Testis (tissue), 3 donors: ENCODE results near the gene FBXO38. TPM values are rescaled to one million over a fixed set of nuclear protein-coding genes. Genes with fewer than 3 reads are reported as not detected.

ENCODE experiments used
- DNase-seq: peaks from one replicate; pipeline ENCODE4 v3.0.0-alpha.2; 2019
- H3K27ac ChIP-seq, 2 donors: fragments of 200-600 bp; sonication (generic); one replicate each; pipeline ENCODE4 v1.5.1; 2019
- H3K27me3 ChIP-seq: fragments of 200-600 bp; sonication (generic); one replicate; pipeline ENCODE4 v1.5.1; 2019
- H3K36me3 ChIP-seq: fragments of 200-600 bp; sonication (generic); one replicate; pipeline ENCODE4 v1.5.1; 2017; ENCODE audit warnings: low read depth; ENCODE audit errors: missing control alignments
- H3K4me1 ChIP-seq: fragments of 200-600 bp; sonication (generic); one replicate; pipeline ENCODE4 v1.5.1; 2019
- H3K4me3 ChIP-seq, 2 donors: fragments of 200-600 bp; sonication (generic); one replicate each; pipeline ENCODE4 v1.5.1; 2017 to 2019
- H3K9me3 ChIP-seq: fragments of 200-600 bp; sonication (generic); one replicate; pipeline ENCODE4 v1.5.1; 2017
- POLR2A ChIP-seq: fragments of 450-650 bp; IDR thresholded peaks from one replicate; pipeline ENCODE4 v1.6.1; 2017; ENCODE audit warnings: antibody characterized with exemption, mild to moderate bottlenecking, moderate library complexity
- WGBS, 2 donors: methylation state at CpG; one replicate each; pipeline ENCODE4 v1.1.5; 2018; 5-methylcytosine and 5-hydroxymethylcytosine counted together
- intact Hi-C: fragments of 100-400 bp; cut with DNase I; formaldehyde crosslinking; loops from one replicate; pipeline ENCODE4 v1.15.1; 2023; ENCODE audit warnings: low total_unique reads
- polyA plus RNA-seq: library from polyadenylated mRNA; stranded (reverse); fragments of 350-450 nt; fragmentation: Illumina TruSeq; extraction: RNeasy Lipid Tissue Mini Kit (QIAGEN cat#74804); gene quantifications from one replicate; pipeline ENCODE4 v1.2.3, GENCODE V29; 2014; ENCODE audit warnings: low read depth, low replicate concordance; ENCODE audit not compliant: insufficient read depth
- total RNA-seq, 2 donors: library from RNA; depleted of rRNA; stranded (reverse); fragments of >200 nt; gene quantifications; one replicate each; pipeline ENCODE4 v1.2.3, GENCODE V29; 2016
- TF ChIP-seq, protein P1 (sequence below), 3 experiments: fragments of 450-650 bp in 2 of 3; fragments of 200-600 bp in 1 of 3; sonication (generic) in 1 of 3; IDR thresholded peaks; one replicate each; pipeline ENCODE4 v1.5.1; 2016 to 2019; ENCODE audit warnings: antibody characterized with exemption in 3 of 3, mild to moderate bottlenecking in 2 of 3, moderate library complexity in 1 of 3

The FBXO38 gene
- total and polyA plus RNA-seq, 3 donors from 2014 or later = 41.0 to 62.4 (median 57.8) TPM

DNA sequence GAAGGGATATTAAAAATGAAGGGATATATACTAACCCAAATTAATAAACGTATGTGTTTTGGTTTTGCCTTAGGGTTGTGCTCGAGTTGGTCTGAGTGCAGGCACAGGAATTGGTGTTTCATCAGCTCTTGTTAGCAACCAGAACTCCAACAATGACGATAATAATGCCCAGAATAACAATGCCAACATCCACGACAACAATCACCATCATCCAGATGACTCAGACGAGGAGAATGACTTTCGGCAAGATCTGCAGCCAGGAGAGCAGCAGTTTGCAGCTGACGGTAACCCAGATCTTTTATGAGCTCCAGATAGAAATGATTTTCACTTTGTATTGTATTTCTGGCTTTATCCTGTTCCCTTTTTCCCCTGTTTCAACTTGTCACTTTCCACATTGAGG, 33.2 kb downstream of the FBXO38 start:
- Histone ChIP-seq H3K27me3 (no peaks in the 10 kb centered on the region), H3K9me3 (no peaks in the 10 kb centered on the region), H3K27ac (no peak overlapping the region), H3K4me3 (no peak overlapping the region), H3K4me1 (no peaks in the 10 kb centered on the region), H3K36me3 (no peaks in the 10 kb centered on the region)
- no peak for DNase-seq
- no peak for TF ChIP-seq POLR2A
- TF ChIP-seq, protein P1, sequence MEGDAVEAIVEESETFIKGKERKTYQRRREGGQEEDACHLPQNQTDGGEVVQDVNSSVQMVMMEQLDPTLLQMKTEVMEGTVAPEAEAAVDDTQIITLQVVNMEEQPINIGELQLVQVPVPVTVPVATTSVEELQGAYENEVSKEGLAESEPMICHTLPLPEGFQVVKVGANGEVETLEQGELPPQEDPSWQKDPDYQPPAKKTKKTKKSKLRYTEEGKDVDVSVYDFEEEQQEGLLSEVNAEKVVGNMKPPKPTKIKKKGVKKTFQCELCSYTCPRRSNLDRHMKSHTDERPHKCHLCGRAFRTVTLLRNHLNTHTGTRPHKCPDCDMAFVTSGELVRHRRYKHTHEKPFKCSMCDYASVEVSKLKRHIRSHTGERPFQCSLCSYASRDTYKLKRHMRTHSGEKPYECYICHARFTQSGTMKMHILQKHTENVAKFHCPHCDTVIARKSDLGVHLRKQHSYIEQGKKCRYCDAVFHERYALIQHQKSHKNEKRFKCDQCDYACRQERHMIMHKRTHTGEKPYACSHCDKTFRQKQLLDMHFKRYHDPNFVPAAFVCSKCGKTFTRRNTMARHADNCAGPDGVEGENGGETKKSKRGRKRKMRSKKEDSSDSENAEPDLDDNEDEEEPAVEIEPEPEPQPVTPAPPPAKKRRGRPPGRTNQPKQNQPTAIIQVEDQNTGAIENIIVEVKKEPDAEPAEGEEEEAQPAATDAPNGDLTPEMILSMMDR (IDR thresholded peaks at IDR 0.05) = no peak
- intact Hi-C loops = no loop called here
- WGBS, 2 donors = 91% methylated on average over 7 of the region's 7 CpGs

DNA sequence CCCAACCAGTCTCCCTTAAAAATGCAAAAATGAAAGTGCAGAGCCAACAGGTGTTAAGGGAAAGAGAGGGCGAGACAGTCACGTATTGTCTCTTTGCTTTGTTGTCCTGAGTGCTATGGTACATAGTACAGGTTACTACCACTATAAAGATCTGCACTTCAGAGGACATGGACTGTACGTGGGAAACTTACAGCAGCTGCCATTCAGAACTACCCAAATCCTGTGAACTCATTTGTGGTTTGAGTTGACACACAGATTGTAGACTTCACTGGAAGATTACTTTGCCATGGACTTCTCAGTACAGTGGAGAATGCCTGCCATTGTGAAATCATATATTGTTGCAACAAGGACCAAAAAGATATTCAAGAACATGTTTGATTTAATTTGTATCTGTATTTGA, 34.8 kb downstream of the FBXO38 start:
- WGBS, 2 donors = 88 to 95% methylated on average over 3 of the region's 3 CpGs
- H3K36me3 ChIP-seq = no peaks in the 10 kb centered on the region
- H3K27ac ChIP-seq = no peak overlapping the region
- TF ChIP-seq, protein P1 (IDR thresholded peaks at IDR 0.05) = no peak
- TF ChIP-seq POLR2A = no peak
- no peak for DNase-seq
- intact Hi-C loops = no loop called here
- H3K9me3 ChIP-seq = no peaks in the 10 kb centered on the region
- H3K4me3 ChIP-seq = no peak overlapping the region
- H3K27me3 ChIP-seq = no peaks in the 10 kb centered on the region
- no peaks in the 10 kb centered on the region for H3K4me1 ChIP-seq

DNA sequence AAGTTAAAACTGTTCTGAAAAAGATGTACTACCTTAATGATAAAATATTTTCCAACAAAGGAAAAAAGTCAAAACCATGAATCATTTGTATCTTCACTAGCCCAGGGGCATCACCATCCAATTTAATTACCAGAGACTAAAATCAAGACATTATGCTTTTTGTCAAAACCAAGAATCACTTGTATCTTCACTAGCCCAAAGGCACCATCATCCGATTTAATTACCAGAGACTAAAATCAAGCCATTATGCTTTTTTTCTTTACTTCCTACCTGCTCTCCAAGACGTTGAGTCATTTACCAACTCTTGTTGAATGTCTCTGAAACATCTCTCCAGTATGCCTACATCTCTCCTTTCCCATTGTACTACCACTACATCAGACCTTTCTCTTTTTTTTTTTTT, 37.9 kb downstream of the FBXO38 start:
- no peaks in the 10 kb centered on the region for H3K4me1 ChIP-seq
- no peak overlapping the region for H3K27ac ChIP-seq
- H3K27me3 ChIP-seq = no peaks in the 10 kb centered on the region
- DNase-seq = no peak
- TF ChIP-seq, protein P1 (IDR thresholded peaks at IDR 0.05) = no peak
- TF ChIP-seq POLR2A = no peak
- 80 to 83% methylated on average over 2 of the region's 2 CpGs for WGBS, 2 donors
- H3K36me3 ChIP-seq = no peaks in the 10 kb centered on the region
- intact Hi-C loops = no loop called here
- H3K4me3 ChIP-seq = no peak overlapping the region
- no peaks in the 10 kb centered on the region for H3K9me3 ChIP-seq

DNA sequence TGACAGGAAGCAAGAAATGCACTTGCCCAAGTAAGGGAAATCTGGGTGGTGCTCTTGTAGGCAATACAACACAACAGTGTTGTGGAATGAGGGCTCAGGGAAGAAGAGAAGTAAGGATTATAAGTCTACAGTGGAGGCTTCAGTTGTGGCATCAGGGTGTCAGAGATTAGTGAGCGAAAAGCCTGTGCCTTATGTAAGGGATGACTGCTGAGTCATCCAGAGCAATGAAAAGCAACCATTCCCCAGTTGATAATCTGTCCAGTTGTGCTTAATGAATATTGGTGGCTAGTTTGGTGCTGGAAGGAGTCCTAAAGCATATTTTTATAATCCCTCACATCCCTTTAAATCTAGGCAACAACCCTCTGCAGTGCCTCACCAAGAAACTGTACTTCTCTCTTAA, 42.0 kb downstream of the FBXO38 start:
- H3K4me1 ChIP-seq = no peaks in the 10 kb centered on the region
- TF ChIP-seq, protein P1 (IDR thresholded peaks at IDR 0.05) = no peak
- no peak for TF ChIP-seq POLR2A
- WGBS, 2 donors = 96 to 100% methylated on average over 1 of the region's 1 CpG
- H3K27me3 ChIP-seq = no peaks in the 10 kb centered on the region
- H3K9me3 ChIP-seq = no peaks in the 10 kb centered on the region
- no peak overlapping the region for H3K4me3 ChIP-seq
- no peaks in the 10 kb centered on the region for H3K36me3 ChIP-seq
- H3K27ac ChIP-seq = no peak overlapping the region
- no peak for DNase-seq
- intact Hi-C loops = no loop called here

DNA sequence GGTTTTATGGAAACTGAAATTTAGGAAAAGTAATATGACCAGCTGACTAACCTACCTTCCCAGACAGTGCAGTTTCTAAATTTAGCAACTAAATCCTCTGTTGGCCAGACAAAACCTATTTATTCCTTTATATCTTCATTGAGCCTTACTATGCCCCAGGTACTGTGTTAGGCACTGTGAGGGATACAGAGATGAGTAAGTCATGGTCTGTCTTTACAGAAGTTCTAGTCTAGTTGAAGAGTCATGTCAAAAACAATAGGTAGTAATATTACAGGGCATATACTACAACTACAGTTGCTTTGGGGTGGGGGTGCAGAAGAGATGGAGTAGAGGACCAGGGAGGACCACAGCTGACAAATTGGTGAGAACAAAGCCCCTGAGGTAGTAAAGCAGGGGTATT, 42.8 kb downstream of the FBXO38 start:
- Histone ChIP-seq H3K9me3 (no peaks in the 10 kb centered on the region), H3K27ac (no peak overlapping the region), H3K4me3 (no peak overlapping the region), H3K27me3 (no peaks in the 10 kb centered on the region), H3K4me1 (no peaks in the 10 kb centered on the region), H3K36me3 (no peaks in the 10 kb centered on the region)
- DNase-seq = no peak
- intact Hi-C loops = no loop called here
- TF ChIP-seq, protein P1 (IDR thresholded peaks at IDR 0.05) = no peak
- no peak for TF ChIP-seq POLR2A
